GM18870 (cell line): Measurements from ENCODE around the gene HINT2.

Source experiments
- ATAC-seq: cut with Tn5 transposase; IDR thresholded peaks from one replicate; pipeline ENCODE4 v1.9.1; 2021; ENCODE audit warnings: moderate library complexity; ENCODE audit not compliant: unreplicated experiment

HINT2 gene

DNA sequence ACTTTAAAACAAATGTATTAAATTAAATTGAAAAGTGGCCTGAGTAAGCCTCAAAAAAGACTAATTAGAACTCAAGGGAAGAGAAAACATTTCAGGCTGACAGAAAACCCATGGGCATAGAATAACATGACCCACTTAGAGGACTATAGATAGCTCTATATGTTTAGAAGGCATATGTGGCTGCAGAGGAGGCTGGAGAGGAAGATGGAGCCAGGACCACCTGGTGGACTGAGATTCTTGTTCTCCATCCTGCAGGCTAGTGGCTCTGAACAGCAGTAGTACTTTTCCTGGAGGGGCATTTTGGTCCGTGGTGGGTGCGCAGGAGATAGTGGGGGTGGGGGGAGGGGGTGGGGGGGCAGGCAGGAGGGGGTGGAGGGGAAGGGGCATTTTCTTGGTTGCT is 33.8 kb downstream of the HINT2 start:
- no peak for ATAC-seq

DNA sequence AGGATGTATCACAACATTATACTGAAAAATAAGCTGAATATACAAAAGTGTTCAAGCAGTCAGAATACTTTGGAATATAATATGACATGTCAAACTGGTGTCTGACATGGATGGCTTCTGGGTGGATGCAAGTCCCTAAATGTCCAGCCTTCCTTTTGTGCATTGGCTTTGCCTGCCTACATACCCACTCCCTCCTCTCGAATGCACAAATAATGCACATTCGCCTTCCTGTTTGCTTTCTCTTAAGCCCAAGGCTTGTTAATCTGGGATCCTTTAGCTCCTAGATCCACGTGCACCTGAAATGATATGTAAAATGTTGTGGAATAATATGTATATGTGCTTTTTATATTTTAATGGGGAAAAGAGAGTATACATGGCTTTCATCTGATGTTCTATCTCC is 36.3 kb downstream of the HINT2 start:
- ATAC-seq: no peak

DNA sequence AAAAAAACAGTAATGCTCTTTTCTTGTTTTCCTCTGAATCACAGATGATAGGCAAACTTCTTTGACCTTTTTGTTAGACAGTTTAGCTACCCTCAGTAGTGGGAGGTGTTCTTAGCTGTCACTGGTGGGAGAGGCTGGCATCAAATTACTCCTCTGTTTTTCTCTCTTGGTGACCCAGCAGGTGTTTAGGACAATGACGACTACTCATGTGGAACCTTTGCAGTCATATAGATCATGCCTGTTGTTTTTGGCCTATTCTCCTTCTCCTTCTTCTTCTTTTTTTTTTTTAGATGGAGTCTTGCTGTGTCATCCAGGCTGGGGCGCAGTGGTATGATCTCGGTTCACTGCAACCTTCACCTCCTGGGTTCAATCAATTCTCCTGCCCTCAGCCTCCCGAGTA is 38.8 kb downstream of the HINT2 start:
- no peak for ATAC-seq

DNA sequence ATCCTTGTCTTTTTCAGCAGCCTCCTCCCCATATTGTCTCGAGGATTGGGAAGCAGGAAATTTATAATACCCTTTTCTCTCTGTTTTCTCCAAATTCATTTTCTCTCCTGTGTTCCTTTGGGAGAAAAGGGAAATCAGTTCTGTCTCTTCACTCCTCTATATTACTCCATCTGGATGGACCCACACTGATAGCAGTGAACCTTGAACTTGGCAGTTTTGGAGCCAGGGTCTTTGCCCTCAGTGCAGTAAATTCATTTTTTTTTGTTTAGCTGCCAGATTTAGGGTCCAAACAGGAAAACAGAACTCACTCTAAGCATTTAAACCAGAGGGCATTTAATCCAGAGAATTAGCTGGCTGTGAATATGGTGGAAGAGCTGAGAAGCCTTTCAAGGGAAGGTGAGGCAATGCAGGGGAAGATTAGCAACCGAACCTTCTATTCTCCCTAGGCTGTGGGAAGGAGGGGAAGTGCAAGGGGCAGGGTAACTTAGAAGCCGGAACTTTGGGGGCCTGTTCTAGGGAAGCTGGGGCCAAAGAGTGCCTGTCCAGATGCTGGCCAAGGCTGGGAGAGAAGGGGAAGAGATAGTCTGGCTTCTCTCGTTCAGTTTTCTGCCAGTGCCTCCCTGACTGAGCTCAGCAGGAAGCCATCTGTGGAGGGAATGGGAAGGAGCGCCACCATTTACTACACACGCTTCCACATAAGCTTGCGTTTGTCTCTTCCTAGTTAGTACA is 39.8 kb downstream of the HINT2 start:
- no peak for ATAC-seq

DNA sequence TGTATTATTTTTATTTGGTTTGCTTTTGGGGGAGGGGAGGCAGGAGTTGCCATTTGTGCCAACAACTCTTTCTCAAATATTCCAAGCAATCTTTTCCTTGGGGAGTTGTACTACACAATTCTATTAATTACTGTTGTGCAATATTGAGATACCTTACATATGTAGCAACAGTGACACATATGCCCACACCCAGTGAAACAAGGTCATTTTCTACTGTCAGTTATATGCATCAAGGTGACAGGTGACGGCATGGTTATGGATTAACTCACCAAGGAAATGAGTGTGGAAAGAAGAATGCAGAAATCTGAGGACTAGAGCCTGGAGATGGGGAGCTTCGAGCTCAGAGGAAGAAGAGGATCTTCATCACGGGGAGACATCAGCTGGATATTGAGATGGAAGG is 42.9 kb downstream of the HINT2 start:
- no peak for ATAC-seq

DNA sequence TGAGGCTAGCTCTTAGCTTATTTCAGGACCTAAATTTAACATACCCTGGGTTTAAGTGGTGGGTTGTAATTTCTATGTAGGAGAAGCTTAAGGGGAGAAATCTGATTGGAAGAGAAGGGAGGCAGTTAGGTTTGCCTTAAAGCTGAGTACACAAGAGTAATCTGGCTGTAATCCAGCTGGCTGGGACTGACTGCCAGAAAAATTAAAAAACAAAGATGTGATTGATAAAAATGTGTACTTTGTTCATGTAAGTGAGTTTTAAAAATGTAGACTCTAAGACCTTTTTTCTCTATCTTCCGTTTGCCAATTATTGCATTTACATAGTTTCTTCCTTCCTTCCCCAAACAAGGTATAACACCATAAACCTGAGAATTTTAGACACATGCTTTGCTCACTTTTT is 43.3 kb downstream of the HINT2 start:
- ATAC-seq: no peak

DNA sequence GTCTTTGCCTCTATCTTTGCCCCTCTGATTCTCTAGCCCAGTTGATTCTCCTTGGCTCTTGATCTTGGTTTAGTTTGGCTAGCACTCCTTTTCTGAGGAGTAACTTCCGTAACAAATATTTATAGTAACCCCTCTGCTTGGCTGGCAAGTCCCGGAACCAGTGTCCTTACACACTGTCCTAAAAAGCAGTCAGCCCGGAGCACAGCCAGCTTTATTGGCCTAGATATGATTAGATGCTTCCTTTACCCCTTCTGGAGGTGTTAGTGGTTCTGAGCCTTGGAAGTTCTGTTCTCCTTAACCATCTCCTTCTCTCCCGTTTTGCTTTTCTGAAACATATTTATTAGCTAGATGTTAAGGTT is 43.8 kb downstream of the HINT2 start:
- no peak for ATAC-seq

DNA sequence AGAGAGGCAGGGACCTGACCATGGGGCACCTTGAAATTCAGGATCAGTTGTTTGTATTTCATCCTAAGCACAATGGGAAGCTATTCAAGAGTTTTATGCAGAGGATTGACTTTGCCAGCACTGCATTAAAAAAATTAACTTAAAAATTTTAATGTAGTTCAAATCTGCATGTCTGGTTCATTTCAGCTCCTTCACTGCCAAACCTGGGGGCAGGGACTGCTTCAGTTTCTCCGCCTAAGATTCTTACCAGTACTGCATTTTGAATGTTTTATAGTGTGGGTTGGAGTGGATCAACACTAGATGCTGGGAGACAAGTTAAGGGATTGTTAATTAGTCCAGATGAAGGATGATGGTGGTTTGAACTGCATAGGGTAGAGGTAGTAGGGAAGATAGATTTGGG is 45.1 kb downstream of the HINT2 start:
- ATAC-seq: no peak

DNA sequence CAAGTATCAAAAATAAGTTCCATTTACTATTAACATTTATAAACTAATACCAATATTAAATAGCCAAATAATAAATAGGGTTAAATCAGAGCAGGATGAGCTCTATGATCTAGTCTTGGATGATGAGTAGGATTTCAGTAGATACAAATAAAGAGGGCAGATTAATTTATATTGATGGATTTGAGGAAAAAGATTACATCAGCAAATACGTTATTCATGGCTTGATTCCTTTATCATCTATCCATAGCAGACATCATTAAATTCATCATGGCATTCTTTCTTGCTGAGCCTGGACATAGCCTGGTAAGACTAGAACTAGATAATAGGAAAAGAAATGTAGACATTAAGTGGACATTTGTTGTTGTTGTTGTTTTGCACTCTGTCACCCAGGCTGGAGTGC is 47.4 kb downstream of the HINT2 start:
- no peak for ATAC-seq

DNA sequence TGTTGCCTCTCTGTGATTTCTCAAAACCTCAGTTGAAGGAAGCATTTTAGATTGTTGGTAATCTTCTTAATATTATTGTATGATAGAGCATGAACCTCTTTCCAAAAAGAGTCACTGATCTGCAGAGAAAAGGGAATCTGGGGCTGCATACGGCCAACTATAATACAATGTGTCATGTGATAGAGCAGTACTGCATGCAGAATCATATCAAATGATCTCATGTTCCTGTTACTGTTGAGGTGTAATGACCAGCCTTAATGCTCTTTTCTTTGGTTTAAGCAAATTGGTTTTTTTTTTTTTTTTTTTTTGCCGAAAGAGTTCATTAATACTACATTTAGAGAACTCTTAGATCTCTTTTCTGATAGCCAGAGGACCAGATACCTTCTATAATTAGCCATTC is 47.8 kb downstream of the HINT2 start:
- no peak for ATAC-seq

DNA sequence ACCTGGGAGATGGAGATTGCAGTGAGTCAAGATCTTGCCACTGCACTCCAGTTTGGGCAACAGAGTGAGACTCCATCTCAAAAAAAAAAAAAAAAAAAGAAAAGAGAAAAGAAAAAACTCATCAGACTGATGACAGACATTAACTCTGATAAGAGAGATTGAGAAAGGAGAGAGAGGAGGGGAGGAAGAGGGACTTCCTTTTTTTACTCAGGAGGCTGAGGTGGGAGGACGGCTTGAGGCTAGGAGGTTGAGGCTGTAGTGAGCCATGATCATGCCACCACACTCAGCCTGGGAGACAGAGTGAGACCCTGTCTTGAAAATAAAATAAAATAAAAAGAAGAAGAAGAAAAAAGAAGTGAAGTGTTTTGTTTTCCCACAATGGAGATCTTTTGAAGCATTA is 51.0 kb downstream of the HINT2 start:
- ATAC-seq: no peak

DNA sequence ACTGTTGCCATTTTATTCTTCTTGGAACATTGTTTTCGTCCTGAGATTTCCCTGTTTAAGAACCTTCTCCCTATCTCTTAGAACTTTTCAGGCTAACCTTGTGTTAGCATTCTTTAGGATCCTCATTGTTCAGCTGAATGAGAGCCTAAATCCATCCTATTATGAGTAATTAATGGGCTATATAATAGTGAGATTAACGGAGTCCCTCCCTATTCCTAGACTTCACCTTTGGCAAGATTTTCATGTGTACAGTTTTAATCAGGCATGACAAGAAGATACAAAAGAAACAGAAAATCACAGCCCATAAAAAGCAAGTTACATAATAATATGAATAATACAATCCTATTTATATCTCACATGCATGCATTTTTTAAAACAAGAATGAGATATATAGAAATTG is 51.7 kb downstream of the HINT2 start:
- no peak for ATAC-seq
